Hepatic stellate cell (primary cell): ENCODE data around the gene WNT5B.
"Not testable (repeated sequence)": the region's sequence is repeated elsewhere in the genome, so short reads cannot be mapped to it uniquely, and the experiment has no call there.

Experiments
- DNase-seq: peaks from one replicate; pipeline ENCODE4 v3.0.0; 2011; ENCODE audit warnings: low spot score

Gene WNT5B

DNA sequence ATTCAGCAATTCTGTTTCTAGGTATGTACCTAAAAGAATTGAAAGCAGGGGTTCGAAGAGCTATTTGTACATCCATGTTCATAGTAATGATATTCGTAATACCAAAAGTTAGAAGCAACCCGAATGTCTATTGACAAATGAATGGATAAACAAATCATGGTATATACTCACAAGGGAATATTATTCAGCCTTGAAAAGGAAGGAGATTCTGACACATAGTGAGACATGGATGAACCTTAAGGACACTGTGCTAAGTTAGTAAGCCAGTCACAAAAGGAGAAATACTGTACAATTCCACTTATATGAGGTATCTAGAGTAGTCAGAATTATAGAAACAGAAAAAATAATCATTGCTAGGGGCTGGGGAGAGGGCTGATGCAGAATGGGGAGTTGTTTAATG lies 30.3 kb upstream of the WNT5B start:
- no peak for DNase-seq

DNA sequence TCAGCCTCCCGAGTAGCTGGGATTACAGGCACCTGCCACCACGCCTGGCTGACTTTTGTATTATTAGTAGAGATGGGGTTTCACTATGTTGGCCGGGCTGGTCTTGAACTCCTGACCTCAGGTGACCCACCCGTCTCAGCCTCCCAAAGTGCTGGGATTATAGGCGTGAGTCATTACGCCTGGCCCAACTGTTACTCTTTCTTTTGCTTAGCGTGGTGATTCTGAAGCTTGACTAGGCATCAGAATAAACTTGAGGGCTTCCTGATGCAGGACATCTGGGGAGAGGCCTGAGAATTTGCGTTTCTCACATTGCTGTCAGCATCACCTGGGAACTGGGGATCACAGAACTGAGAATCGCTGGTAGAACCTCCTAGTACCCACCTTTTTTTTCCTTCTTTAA lies 26.3 kb upstream of the WNT5B start:
- not testable (repeated sequence) for DNase-seq

DNA sequence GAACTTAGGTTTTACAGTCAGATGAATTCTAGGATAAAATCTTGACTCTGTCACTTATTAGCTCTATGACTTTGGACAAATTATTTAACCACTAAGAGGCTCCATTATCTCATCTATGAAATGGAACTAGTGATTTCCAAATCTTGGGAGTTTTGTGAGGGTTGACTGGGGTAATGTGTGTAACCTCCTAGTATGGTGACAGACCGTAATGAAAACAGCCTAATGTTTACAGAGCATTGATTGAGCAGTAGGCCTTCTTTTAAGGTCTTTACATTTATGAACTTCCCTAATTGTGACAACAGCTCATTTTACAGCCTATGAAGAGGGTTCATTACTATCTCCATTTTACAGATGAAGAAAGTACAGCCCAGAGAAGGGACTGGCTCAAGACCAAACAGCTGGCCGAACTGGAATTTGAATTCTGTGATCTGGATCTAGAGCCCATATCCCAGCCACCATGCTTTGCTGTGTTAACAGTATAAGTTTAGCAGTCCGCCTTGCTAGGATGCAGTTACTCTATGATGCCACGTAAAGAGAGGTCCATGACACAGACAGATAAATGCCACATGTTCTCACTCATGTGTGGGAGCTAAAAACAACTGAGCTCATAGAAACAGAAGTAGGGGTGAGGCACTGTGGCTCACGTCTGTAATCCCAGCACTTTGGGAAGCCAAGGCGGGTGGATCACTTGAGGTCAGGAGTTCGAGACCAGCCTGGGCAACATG lies 25.6 kb upstream of the WNT5B start:
- no peak for DNase-seq

DNA sequence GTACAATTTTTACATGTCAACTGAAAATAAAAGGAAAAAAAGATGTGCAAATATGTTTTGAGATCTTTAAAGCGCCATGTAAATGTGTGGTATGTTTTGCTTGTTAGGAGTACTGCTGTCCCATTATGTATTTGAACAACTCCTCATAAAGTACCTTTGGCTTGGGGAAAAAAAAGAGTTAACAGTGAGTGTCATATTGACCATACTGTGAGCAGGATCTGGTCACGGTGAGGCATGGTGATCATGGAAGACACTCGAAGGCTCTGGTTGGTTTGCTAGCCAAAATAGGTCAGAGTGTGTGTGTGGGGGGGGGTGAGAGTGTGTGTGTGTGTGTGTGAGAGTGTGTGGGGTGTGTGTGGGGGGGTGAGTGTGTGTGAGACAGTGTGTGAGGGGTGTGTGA lies 24.6 kb upstream of the WNT5B start:
- DNase-seq: no peak

DNA sequence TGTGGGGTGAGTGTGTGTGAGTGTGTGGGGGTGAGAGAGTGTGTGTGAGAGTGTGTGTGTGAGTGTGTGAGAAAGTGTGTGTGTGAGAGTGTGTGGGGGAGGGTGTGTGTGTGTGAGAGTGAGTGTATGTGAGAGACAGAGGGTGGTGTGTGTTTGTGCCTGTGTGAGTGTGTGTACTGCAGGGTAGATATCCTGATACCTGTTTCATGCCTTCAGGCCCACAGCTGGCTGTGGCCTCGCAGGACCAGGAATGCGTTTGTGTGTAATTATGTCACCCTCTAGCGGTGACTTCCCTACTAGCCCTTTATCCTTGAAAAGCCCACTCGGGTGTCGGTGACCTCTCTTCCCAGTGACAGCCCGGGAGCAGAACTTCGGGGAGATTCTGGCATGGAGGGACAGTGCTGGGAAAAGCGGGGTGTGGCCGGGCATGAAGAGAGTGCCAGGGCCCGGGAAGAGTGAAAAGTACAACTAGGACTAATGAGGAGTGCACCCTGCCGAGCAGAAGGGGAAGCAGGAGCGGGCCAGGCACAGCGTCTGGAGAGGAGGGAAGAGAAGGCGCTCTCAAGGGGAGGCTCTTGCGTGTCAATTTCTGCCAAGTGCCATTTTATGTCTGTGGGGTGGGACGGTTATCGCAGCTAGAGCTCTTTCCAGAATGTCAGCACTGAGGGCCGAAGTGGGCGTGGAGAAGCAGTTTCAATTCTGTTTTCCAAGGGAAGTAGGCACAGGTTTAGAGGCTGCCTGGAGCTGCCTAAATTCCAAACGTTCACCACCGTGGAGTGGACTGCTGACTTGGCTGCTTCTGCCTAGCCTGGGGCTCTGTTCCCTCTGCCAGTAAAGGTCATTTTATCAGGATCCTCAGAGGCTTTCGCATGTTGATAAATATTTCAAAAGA lies 23.7 kb upstream of the WNT5B start:
- peak; percentile 73 for DNase-seq

DNA sequence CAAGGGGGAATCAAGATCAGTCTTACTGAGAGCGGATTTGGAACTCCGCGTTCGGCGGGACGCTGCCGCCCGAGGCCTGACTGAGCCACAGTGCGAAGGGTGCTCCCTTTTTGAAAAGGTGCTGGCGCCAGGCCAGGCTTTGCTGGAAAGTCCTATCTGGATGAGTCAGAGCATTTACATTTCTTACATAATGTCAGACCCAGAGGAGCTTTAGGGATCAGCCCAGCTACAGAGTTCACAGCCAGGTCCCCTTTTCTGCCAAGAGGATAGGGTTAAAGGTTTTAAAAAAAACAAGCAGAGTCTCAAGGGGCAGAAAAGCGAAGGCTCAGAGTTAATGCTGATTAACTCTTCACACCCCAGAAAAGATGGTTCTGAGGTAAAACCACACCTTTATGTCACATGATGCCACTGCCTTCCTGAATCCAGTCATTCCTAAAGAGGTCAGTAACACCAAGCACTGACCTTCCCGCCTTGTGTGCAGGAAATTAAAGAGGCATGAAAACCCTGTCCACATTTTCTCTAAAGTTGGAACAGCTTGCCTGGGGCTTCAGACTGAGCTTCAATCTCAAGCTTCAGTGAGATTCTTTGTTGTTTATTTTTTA lies 22.9 kb upstream of the WNT5B start:
- peak; percentile 66 for DNase-seq

DNA sequence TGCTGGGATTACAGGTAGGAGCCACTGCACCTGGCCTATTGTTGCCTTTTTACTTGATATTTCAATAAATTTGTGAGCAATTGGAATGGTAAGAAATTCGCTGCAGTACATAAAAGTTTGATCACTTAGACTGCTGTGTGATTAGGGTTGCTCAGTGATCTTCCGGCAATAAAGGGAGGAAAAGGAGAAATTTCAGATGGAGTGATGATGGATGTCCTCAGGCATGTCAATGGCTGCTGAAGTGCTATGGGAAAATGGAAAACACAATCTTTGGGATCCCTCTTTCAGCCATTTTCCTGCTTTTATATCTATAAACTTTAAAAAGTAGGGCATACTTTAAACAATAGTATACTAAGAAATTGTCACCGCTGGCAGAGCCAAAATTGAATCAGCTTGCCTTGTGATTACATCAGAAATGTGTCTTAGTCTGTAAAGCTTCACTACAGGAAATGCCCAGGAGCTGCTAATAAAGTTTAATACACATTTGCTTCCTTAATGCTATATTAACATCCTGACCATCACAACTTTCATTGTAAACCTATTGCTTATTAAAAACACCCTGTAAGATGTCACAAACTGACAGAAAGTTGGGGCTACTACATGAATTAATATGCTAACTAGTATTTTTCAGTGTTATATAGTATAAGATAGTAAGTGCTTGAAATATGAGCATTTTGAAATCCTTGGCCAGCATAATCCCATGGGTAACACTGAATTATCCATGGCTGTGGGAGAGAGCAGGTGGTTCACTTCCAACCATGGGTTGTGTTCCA lies 20.9 kb upstream of the WNT5B start:
- no peak for DNase-seq

DNA sequence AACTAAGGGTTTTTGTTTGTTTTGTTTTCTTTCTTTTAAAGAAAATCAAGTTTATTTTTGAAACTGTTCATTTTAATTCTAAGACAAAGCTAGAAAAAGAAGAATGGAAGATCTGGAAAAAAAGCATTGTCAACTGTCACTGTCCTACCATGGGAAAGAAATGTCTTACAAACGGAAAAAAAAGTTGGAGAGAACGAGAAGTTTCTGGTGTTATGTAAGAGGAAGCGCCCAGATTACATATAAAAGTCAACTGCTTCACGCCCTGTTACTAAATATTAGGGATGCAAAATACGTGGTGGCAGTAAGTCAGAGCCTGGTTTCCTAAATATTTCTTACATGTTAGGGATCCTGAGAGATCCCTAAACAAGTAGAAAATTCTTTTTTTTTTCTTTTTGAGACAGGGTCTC lies 20.3 kb upstream of the WNT5B start:
- no peak for DNase-seq

DNA sequence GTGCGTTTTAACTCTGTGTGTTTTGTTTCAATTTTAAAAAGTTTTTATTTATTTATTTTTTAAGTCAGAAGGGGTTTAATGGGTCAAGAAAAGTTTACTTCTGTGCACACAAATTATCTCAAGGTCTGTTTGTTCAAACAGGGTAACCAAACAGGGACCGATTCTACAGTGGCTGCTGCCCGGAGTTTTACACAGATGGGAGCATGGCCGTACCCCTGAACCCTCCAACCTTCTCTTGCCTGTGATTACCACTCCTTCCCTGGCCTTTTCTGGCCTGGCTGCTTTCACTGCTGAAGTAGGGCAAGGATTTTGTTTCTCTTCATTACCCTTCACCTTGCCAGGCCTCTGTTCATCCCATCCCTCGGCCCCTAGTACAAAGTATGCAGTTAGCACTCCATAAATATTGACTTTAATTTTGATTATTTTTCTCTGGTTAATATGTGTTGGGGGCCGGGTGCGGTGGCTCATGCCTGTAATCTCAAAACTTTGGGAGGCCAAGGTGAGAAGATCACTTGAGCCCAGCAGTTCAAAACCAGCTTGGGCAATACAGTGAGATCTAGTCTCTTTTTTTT lies 18.9 kb upstream of the WNT5B start:
- DNase-seq: no peak

DNA sequence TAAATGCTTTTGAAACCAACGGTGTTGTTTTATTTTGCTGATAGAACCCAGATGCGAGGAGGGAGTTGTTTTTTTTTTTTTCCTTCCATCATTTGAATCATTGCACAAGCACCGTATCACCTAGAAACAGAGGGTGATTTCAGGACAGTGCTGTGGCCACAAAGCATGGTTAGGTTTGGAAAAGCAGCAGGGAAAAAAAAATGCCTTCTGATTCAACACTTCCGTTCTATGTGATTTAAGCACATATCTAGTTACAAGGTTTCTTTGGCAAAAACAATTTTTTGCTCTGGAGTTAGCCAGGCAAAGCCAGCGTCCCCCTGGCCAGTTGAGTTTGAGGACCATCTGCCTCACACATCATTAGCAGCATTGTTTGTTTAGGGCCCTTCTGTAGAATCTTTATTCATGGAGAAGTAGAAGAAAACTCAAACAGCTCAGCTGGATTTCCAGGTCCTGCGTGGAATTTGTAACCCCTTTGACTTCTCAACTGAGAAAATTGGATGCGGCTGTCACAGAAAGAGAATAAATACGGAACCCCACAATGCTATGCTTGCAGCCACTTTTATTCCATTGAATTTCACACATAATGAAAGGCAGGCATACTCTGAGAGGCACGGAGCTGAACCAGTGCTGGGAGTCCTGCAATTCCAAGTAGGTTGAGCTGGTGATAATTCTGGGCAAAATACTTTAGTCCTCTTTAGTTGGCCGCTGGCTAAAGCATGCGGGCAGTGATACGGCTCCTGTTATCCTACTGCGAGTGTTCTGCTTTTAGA lies 17.0 kb upstream of the WNT5B start:
- no peak for DNase-seq

DNA sequence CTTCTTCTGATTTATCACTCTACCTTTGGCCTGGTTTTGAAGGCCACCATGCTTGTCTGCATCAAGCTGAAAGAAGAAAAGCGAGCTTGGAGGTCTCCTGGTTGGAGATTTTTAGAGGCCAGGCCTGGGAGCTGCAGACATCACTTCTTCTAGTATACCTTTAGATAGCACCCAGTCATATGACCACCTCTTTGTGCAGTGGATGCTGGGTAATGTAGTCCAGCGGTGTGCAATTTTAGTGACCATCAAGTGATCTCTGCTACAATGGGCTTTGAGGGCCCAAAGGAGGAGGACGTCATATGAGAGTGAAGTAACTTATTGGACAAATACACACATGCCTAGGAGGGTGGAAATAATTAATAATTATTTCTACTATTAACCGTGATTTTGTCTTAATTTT lies 15.2 kb upstream of the WNT5B start:
- no peak for DNase-seq

DNA sequence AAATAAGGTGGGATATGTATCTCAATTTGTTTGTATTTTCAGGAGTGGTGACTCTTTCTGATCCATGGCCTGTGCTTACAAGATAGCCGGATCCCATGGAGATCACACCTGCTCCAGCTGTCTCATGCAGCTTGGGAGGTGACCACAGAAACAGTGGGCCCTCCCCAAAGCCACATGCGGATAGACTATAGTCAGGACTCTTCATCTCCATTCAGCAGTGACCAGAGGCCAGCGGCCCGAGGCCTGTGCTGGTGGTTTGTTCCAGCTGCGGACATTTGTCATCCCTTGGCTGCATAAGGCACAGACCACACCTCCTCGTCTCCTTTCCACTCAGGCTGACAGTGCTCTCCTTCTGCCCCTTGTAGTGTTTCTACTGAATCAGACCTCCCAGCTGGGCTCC lies 14.7 kb upstream of the WNT5B start:
- DNase-seq: no peak

DNA sequence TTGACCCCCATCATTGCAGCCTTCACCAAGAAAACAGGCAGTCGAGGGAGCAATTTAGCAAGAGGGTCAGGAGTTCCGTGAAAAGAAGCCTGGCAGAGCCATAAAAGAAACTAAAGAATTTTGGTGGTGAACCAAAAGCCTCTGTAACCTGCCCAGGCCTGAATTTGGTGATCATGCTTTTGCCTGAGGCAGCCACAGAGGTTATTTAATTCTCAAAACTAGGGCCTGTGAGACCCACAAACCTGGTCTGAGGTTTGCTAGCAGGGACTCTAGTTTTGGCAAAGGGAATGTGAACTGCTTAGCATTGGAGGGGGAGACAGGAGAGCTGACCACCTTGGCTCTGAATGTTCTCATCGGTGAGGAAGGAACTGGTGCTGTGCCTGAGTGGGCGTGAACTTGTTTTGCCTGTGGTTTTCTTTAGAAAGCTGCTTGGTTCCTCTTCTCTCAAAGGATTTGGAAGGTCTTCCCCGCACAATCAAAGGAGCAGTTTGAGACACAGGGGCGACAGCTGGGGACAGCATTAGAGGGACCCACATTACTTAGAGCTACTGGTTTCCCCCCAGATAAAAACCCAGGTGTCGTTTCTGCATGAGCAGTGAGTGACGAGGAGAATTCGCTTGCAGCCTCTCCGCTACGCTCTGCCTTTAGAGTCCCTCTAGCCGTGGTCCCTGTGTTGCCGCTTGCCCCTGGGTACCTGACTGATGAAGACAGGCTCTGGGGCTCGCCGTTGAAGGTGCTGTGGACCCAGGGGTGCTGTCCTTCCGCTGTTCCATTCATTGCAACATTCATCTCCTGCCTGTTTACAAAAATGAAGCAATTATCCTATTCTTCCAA lies 12.6 kb upstream of the WNT5B start:
- DNase-seq: no peak

DNA sequence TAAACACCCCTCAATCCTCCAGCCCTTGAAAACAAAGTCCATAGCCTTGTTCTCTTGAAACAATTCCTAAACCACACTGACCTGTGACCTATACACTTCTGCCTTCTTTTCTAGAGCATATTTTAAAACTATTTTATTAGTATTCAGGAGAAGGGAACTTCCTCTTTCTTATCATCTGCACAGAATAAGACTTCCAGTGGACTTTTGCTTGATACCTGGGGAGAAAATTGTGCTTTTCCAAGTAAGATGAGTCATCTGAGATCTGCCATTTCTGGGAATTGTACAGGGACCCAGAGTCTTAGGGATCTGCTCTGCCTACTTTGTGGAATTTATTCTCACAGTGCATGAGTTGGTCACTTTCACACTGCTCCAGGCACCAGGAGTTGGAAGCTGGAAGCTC lies 10.5 kb upstream of the WNT5B start:
- DNase-seq: no peak

DNA sequence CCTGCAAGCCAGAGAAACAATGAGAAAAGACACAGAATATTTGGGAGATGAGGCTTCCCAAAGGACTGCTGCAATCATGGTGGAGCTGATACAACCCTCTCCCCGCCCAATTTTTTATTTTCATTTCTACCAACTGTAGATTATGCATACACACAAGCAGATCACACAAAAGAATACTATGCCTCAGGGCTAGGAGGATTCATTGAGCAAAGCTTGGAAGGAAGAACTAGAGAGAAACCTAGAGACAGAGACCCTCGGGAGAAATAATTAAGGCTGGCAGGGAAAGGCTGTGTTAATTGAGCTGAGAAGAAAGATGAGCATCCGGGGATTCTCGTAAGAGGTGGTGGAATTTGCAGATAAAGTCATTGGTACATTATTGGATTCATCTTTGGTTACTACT lies 9.9 kb upstream of the WNT5B start:
- DNase-seq: no peak

DNA sequence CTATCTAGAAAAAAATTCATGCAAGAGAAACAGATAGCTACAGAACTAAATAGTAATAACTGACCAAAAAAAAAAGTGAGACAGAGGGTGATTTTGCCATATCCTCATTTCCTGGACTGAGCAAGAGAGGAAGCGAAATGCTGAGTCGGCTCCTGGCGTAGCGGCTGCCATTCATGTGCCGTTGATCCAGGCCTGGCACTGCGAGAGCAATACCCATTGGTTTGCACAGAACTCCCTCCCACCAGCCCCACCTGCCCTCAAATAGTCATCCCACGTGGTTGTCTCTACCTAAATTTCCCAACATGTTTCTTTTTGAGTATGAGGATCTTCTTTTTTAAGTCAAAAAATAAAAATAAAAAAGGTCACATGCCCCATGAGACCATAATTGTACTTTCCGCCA lies 9.4 kb upstream of the WNT5B start:
- no peak for DNase-seq

DNA sequence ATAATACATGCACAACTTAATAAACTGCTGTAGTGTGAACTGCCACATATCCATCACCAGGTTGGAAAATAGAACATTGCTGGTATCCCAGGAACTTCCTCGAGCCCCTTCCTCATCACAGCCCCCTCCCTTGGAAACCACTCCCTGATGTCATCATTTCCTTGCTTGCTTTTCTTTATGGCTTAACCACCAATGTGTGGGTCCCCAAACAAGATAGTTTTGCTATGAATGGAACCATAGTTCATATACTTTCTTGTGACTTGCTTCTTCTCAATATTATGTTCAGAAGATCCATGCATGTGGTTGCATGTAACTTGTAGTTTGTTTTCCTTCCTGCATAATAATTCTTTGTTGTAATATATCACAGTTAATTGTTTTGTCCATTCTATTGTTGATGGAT lies 8.9 kb upstream of the WNT5B start:
- DNase-seq: no peak

DNA sequence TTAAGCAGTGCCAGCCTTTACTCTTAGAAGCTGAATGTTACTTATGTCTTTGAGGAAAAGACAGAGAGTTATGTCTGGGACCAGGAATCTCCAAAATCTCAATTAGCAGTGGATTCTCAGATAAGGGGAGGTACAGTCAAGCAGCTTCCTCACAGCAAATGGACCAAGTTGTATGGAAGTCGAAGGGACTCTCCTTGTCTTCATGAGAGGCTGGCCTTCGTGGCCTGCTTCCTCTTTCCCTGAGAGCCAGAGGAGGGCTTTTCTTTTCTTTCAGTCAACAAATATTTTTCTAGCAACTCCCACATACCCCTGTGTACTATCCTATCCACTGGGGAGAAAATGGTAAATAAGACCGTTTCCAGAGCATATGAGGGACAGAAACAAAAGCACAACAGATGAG lies 6.6 kb upstream of the WNT5B start:
- DNase-seq: no peak

DNA sequence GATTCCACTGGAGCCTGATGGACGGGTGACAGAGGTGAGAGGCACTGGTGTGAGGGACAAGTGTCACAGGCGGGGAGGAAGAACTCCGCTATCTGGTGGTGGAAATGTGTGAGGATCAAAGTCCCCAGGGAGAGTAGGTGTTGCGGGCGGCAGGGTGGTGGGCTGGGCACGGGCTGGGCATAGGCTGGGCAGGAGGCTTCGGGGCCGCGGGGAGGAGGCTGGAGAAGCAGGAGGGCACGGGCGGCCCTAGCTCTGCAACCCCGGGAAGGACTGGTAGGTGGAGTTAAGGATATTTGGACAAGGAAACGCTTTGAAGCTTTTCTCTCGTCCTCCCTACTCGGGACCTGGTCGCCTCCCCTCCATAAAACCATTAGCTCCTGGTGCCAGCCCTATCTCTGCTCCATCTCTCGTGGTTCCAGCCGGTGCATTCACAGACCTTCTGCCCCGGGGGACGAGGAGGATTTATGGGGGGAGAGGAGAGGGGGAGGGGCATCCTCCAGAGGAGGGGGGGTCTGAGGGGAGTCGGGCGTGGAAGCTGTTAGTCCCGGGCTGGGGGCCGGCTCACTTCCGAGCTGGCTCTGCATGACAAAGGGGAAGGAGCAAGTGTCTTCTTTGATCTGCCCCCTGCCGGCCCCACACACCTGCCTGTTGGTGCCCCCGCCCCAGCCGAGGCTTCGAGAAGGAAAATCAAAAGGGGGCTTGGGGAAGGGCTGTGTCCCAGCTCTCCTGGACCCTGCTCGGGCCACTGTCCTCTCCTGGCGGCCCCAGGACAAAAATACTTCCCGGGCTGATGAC lies 504 bp downstream of the WNT5B start:
- no peak for DNase-seq
